GM21515 (cell line): ENCODE results near the gene FBXO28.
A peak's percentile ranks its signal among the peaks of the same experiment; 100 is the strongest.
"Not testable (repeated sequence)": the region's sequence is repeated elsewhere in the genome, so short reads cannot be mapped to it uniquely, and the experiment has no call there.

Experiments used
- ATAC-seq: cut with Tn5 transposase; IDR thresholded peaks from one replicate; pipeline ENCODE4 v1.9.1; 2021; ENCODE audit not compliant: unreplicated experiment

Gene FBXO28

GRCh38 chr1:224113918-224114786 is at the start of gene FBXO28:
TSS of gene FBXO28 (plus strand) at chr1:224114111. CDS start at chr1:224114130, 19 bp downstream.
- peak; percentile 98 for ATAC-seq

- no peak for ATAC-seq
These were observed 49.8 kb upstream of the FBXO28 start for GRCh38 chr1:224064150-224064549.

GRCh38 chr1:224065455-224065854 is 48.5 kb upstream of the FBXO28 start:
- ATAC-seq: no peak

- ATAC-seq: no peak
These were observed 46.7 kb upstream of the FBXO28 start for GRCh38 chr1:224067207-224067606.

- no peak for ATAC-seq
These were observed 46.1 kb upstream of the FBXO28 start for GRCh38 chr1:224067621-224068457.

- no peak for ATAC-seq
These were observed 45.3 kb upstream of the FBXO28 start for GRCh38 chr1:224068458-224069072.

GRCh38 chr1:224069138-224069537 is 44.8 kb upstream of the FBXO28 start:
- no peak for ATAC-seq

GRCh38 chr1:224070521-224070920 is 43.4 kb upstream of the FBXO28 start:
- ATAC-seq: no peak

GRCh38 chr1:224076407-224076806 is 37.5 kb upstream of the FBXO28 start:
- ATAC-seq: no peak

- ATAC-seq: not testable (repeated sequence)
These were observed 34.3 kb upstream of the FBXO28 start for GRCh38 chr1:224079644-224080043.

GRCh38 chr1:224080115-224080774 is 33.7 kb upstream of the FBXO28 start:
- ATAC-seq: no peak

GRCh38 chr1:224081604-224082003 is 32.3 kb upstream of the FBXO28 start:
- ATAC-seq: no peak

- ATAC-seq: no peak
These were observed 31.8 kb upstream of the FBXO28 start for GRCh38 chr1:224082146-224082545.

- ATAC-seq: no peak
These were observed 29.0 kb upstream of the FBXO28 start for GRCh38 chr1:224084867-224085266.

- no peak for ATAC-seq
These were observed 28.3 kb upstream of the FBXO28 start for GRCh38 chr1:224085421-224086108.

- ATAC-seq: no peak
These were observed 26.6 kb upstream of the FBXO28 start for GRCh38 chr1:224087286-224087794.

- ATAC-seq: no peak
These were observed 24.3 kb upstream of the FBXO28 start for GRCh38 chr1:224089583-224089982.

GRCh38 chr1:224090116-224090515 is 23.8 kb upstream of the FBXO28 start:
- ATAC-seq: no peak

- no peak for ATAC-seq
These were observed 21.8 kb upstream of the FBXO28 start for GRCh38 chr1:224092111-224092510.

- no peak for ATAC-seq
These were observed 21.3 kb upstream of the FBXO28 start for GRCh38 chr1:224092601-224093000.
